ENCODE data around the gene ANK2. TPM values are rescaled to one million over a fixed set of nuclear protein-coding genes. Genes with fewer than 3 reads are reported as not detected.

ANK2 gene
- total and polyA plus RNA-seq, 7 experiments from 2014 or later = 1.1 to 2.0 TPM; not detected in 5

DNA sequence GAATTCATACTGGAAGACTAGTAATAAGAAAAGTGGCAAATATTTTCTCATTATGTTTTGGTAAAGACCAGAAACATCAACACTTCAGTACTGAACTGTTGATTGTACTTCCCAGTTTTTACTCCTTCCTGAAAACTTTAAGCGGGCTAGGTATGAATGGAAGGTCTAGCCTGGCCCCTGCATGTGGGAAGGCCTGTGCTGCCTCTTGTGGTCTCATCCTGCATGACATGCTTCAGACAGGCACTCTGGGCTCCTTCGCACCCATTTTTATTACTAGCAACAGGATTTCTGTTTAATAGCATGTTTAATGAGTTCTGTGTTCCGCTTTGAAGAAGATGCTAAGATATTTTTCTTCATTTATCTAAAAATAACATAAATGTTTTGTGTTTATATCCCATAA is 279.1 kb downstream of the ANK2 start:
- intact Hi-C loops (cut with micrococcal nuclease) = no loop called here
- CTCF ChIA-PET = no interaction called here
- H3K4me3 ChIP-seq (ENCODE audit: low read length) = no peak overlapping the region

DNA sequence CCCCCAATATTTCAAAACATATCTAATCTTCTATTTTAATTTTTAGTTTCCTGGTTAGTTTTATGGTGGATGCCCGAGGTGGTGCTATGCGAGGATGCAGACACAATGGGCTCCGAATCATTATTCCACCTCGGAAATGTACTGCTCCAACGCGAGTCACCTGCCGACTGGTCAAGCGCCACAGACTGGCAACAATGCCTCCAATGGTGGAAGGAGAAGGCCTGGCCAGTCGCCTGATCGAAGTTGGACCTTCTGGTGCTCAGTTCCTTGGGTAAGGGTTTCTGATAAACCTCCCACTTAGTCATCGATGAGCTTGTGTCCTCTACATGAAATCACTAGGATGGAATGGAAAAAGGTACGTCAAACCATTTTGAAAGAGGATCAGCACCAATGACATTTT is 280.7 kb downstream of the ANK2 start:
- Histone ChIP-seq H3K4me3 (ENCODE audit: low read length) (no peak overlapping the region), H3K27me3 (ENCODE audit: control insufficient read depth in 2 of 2, insufficient read depth in 2 of 2, low read length in 2 of 2) (no peaks in the 10 kb centered on the region), H3K4me1 (ENCODE audit: control insufficient read depth in 2 of 2, insufficient read depth in 2 of 2, low read length in 2 of 2) (no peaks in the 10 kb centered on the region), H3K9me3 (ENCODE audit: control insufficient read depth in 2 of 3, low read length in 3 of 3) (no peaks in the 10 kb centered on the region), H3K27ac (ENCODE audit: low read depth, low read length) (no peak overlapping the region), H3K36me3 (ENCODE audit: control insufficient read depth in 2 of 3, insufficient read depth in 3 of 3, low read length in 3 of 3) (no peaks in the 10 kb centered on the region)
- H3K27ac Mint-ChIP-seq = no peak overlapping the region
- POLR2A ChIA-PET = no interaction called here
- H3K27me3 Mint-ChIP-seq = peaks cover 7 to 15% (median 10%) of the 10 kb centered on the region in 5 donors
- no peak for DNase-seq
- ATAC-seq = no peak
- CTCF ChIA-PET = no interaction called here
- H3K9me3 Mint-ChIP-seq = no peaks in the 10 kb centered on the region
- no peaks in the 10 kb centered on the region for H3K4me1 Mint-ChIP-seq
- H3K4me3 Mint-ChIP-seq = no peak overlapping the region
- no peaks in the 10 kb centered on the region for H3K36me3 Mint-ChIP-seq
- intact Hi-C loops (cut with micrococcal nuclease) = no loop called here

More for the DNA sequence above, 279.1 kb downstream of the ANK2 start:
- Histone ChIP-seq H3K27me3 (ENCODE audit: control insufficient read depth in 2 of 2, insufficient read depth in 2 of 2, low read length in 2 of 2) (no peaks in the 10 kb centered on the region), H3K4me1 (ENCODE audit: control insufficient read depth in 2 of 2, insufficient read depth in 2 of 2, low read length in 2 of 2) (no peaks in the 10 kb centered on the region), H3K27ac (ENCODE audit: low read depth, low read length) (no peak overlapping the region), H3K36me3 (ENCODE audit: control insufficient read depth in 2 of 3, insufficient read depth in 3 of 3, low read length in 3 of 3) (no peaks in the 10 kb centered on the region), H3K9me3 (ENCODE audit: control insufficient read depth in 2 of 3, low read length in 3 of 3) (no peaks in the 10 kb centered on the region)
- DNase-seq (no peak), ATAC-seq (no peak)
- POLR2A ChIA-PET = no interaction called here
- Mint-ChIP-seq H3K4me3 (no peak overlapping the region), H3K9me3 (no peaks in the 10 kb centered on the region), H3K27me3 (peaks cover 7 to 22% (median 10%) of the 10 kb centered on the region in 5 donors), H3K4me1 (no peaks in the 10 kb centered on the region), H3K36me3 (no peaks in the 10 kb centered on the region), H3K27ac (no peak overlapping the region)

DNA sequence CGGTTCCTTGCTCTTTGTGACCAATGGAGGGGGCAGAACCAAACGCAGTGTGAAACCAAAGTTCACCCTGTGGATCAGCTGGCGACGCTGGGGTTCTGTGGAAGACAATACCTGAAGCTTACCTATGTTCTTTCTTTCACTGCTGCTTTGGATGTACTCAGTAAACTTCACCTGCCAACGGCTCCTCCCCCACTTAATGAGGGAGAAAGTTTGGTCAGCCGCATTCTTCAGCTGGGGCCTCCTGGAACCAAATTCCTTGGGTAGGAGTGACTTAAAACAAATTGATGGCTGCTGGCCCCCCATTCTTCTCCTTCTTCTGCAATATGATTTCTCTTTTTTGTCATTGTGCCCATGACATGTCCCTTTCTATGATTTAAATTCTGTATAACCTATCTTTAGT is 282.4 kb downstream of the ANK2 start:
- H3K27me3 ChIP-seq (ENCODE audit: control insufficient read depth in 2 of 2, insufficient read depth in 2 of 2, low read length in 2 of 2) = no peaks in the 10 kb centered on the region
- H3K36me3 ChIP-seq (ENCODE audit: control insufficient read depth in 2 of 3, insufficient read depth in 3 of 3, low read length in 3 of 3) = no peaks in the 10 kb centered on the region
- Mint-ChIP-seq H3K27ac (no peak overlapping the region), H3K9me3 (no peaks in the 10 kb centered on the region), H3K4me1 (no peaks in the 10 kb centered on the region), H3K27me3 (peaks cover 5 to 16% (median 7%) of the 10 kb centered on the region in 5 donors), H3K4me3 (no peak overlapping the region), H3K36me3 (no peaks in the 10 kb centered on the region)
- DNase-seq (no peak), ATAC-seq (no peak)
- no peak overlapping the region for H3K27ac ChIP-seq (ENCODE audit: low read depth, low read length)
- H3K9me3 ChIP-seq (ENCODE audit: control insufficient read depth in 2 of 3, low read length in 3 of 3) = no peaks in the 10 kb centered on the region
- POLR2A ChIA-PET = no interaction called here
- H3K4me1 ChIP-seq (ENCODE audit: control insufficient read depth in 2 of 2, insufficient read depth in 2 of 2, low read length in 2 of 2) = no peaks in the 10 kb centered on the region
- intact Hi-C loops (cut with micrococcal nuclease) = no loop called here
- CTCF ChIA-PET = no interaction called here
- no peak overlapping the region for H3K4me3 ChIP-seq (ENCODE audit: low read length)

DNA sequence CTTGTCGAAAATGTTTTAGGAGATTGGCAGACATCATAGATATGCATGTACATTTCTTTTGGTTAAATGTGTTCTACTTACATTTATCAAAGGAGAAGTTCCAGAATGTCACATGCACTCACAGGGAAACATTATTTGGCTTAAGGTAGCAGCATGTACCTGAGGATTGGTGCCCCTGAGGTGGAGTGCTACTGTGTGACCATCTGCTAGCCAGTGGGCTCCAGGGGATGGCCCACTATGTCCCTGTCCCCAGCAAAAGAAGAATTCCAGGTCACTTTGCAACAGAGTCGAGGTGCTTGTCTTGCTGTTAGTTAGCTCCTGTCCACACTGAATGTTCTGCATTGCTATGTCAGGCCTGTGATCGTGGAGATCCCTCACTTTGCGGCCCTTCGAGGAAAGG is 283.2 kb downstream of the ANK2 start:
- Histone ChIP-seq H3K36me3 (ENCODE audit: control insufficient read depth in 2 of 3, insufficient read depth in 3 of 3, low read length in 3 of 3) (no peaks in the 10 kb centered on the region), H3K27ac (ENCODE audit: low read depth, low read length) (no peak overlapping the region), H3K9me3 (ENCODE audit: control insufficient read depth in 2 of 3, low read length in 3 of 3) (no peaks in the 10 kb centered on the region), H3K27me3 (ENCODE audit: control insufficient read depth in 2 of 2, insufficient read depth in 2 of 2, low read length in 2 of 2) (no peaks in the 10 kb centered on the region), H3K4me1 (ENCODE audit: control insufficient read depth in 2 of 2, insufficient read depth in 2 of 2, low read length in 2 of 2) (no peaks in the 10 kb centered on the region), H3K4me3 (ENCODE audit: low read length) (no peak overlapping the region)
- DNase-seq = no peak
- no peaks in the 10 kb centered on the region for H3K9me3 Mint-ChIP-seq
- H3K4me3 Mint-ChIP-seq = no peak overlapping the region
- POLR2A ChIA-PET = no interaction called here
- peaks cover 2 to 8% (median 3%) of the 10 kb centered on the region in 5 donors for H3K27me3 Mint-ChIP-seq
- no peak overlapping the region for H3K27ac Mint-ChIP-seq
- no peaks in the 10 kb centered on the region for H3K4me1 Mint-ChIP-seq
- CTCF ChIA-PET = no interaction called here
- intact Hi-C loops (cut with micrococcal nuclease) = no loop called here
- H3K36me3 Mint-ChIP-seq = no peaks in the 10 kb centered on the region
- no peak for ATAC-seq

DNA sequence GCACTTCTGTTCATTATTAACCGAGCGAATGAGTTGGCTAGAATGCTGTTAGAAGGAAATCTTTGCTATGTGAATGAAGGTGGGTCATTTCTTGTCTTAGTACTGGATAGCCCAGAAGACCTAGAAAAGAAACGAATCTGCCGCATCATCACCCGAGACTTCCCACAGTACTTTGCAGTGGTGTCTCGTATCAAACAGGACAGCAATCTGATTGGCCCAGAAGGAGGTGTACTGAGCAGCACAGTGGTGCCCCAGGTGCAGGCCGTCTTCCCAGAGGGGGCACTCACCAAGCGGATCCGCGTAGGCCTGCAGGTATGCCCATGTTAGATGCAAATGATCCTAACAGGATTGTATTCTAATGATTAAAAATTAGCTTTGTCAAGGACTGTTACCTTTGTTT is 286.3 kb downstream of the ANK2 start:
- Histone ChIP-seq H3K36me3 (ENCODE audit: control insufficient read depth in 2 of 3, insufficient read depth in 3 of 3, low read length in 3 of 3) (no peaks in the 10 kb centered on the region), H3K4me1 (ENCODE audit: control insufficient read depth in 2 of 2, insufficient read depth in 2 of 2, low read length in 2 of 2) (no peaks in the 10 kb centered on the region), H3K4me3 (ENCODE audit: low read length) (no peak overlapping the region), H3K27ac (ENCODE audit: low read depth, low read length) (no peak overlapping the region), H3K9me3 (ENCODE audit: control insufficient read depth in 2 of 3, low read length in 3 of 3) (no peaks in the 10 kb centered on the region), H3K27me3 (ENCODE audit: control insufficient read depth in 2 of 2, insufficient read depth in 2 of 2, low read length in 2 of 2) (no peaks in the 10 kb centered on the region)
- no peaks in the 10 kb centered on the region for H3K36me3 Mint-ChIP-seq
- CTCF ChIA-PET = no interaction called here
- no peak for DNase-seq
- intact Hi-C loops (cut with micrococcal nuclease) = no loop called here
- no peak overlapping the region for H3K4me3 Mint-ChIP-seq
- POLR2A ChIA-PET = no interaction called here
- no peaks in the 10 kb centered on the region for H3K4me1 Mint-ChIP-seq
- H3K9me3 Mint-ChIP-seq = peaks cover 0 to 3% (median 0%) of the 10 kb centered on the region in 11 donors
- ATAC-seq = no peak
- no peak overlapping the region for H3K27ac Mint-ChIP-seq
- H3K27me3 Mint-ChIP-seq = peaks cover 2 to 13% (median 7%) of the 10 kb centered on the region in 5 donors

DNA sequence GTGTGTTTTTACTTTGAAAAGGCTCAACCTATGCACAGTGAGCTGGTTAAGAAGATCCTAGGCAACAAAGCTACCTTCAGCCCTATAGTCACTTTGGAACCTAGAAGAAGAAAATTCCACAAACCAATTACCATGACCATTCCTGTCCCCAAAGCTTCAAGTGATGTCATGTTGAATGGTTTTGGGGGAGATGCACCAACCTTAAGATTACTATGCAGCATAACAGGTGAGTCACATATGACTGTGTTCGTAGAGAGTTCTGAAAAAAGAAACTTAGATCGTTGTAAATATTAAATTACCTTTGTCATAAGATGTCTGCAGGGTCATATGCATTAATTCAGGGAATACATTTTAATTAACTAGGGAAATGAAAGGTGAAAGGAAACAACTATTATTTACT is 287.1 kb downstream of the ANK2 start:
- Histone ChIP-seq H3K27me3 (ENCODE audit: control insufficient read depth in 2 of 2, insufficient read depth in 2 of 2, low read length in 2 of 2) (no peaks in the 10 kb centered on the region), H3K9me3 (ENCODE audit: control insufficient read depth in 2 of 3, low read length in 3 of 3) (no peaks in the 10 kb centered on the region), H3K36me3 (ENCODE audit: control insufficient read depth in 2 of 3, insufficient read depth in 3 of 3, low read length in 3 of 3) (no peaks in the 10 kb centered on the region), H3K27ac (ENCODE audit: low read depth, low read length) (no peak overlapping the region), H3K4me3 (ENCODE audit: low read length) (no peak overlapping the region), H3K4me1 (ENCODE audit: control insufficient read depth in 2 of 2, insufficient read depth in 2 of 2, low read length in 2 of 2) (no peaks in the 10 kb centered on the region)
- Mint-ChIP-seq H3K36me3 (no peaks in the 10 kb centered on the region), H3K4me3 (no peak overlapping the region), H3K9me3 (peaks cover 0 to 5% (median 0%) of the 10 kb centered on the region in 11 donors), H3K27ac (no peak overlapping the region), H3K4me1 (no peaks in the 10 kb centered on the region), H3K27me3 (peaks cover 2 to 16% (median 11%) of the 10 kb centered on the region in 5 donors)
- ChIA-PET CTCF (no interaction called here), POLR2A (no interaction called here)
- DNase-seq = no peak
- intact Hi-C loops (cut with micrococcal nuclease) = no loop called here
- no peak for ATAC-seq

DNA sequence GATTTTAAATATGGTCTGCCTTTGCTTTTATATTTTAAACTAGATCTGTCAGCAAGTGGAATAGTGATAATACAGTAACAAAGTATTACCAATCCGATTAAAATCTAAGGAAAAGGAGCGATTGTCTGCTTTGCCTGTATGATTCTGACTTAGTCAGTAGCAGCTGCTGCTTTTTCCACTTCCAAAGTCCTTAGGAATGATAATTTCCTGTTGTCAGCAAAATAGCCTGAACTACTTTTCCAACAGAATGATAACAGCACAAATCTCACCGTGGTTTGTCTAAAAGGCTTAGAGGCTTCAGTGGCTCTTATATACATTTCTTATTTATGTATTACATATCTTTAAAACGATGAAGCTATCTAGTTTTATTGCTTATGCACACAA is 290.0 kb downstream of the ANK2 start:
- no peak for DNase-seq
- Histone ChIP-seq H3K4me1 (ENCODE audit: control insufficient read depth in 2 of 2, insufficient read depth in 2 of 2, low read length in 2 of 2) (no peaks in the 10 kb centered on the region), H3K36me3 (ENCODE audit: control insufficient read depth in 2 of 3, insufficient read depth in 3 of 3, low read length in 3 of 3) (no peaks in the 10 kb centered on the region), H3K4me3 (ENCODE audit: low read length) (no peak overlapping the region), H3K27ac (ENCODE audit: low read depth, low read length) (no peak overlapping the region), H3K27me3 (ENCODE audit: control insufficient read depth in 2 of 2, insufficient read depth in 2 of 2, low read length in 2 of 2) (no peaks in the 10 kb centered on the region), H3K9me3 (ENCODE audit: control insufficient read depth in 2 of 3, low read length in 3 of 3) (no peaks in the 10 kb centered on the region)
- H3K4me1 Mint-ChIP-seq = peaks cover 0 to 1% (median 0%) of the 10 kb centered on the region in 7 donors
- POLR2A ChIA-PET = no interaction called here
- intact Hi-C loops (cut with micrococcal nuclease) = no loop called here
- no peak overlapping the region for H3K4me3 Mint-ChIP-seq
- H3K27me3 Mint-ChIP-seq = peaks cover 2 to 21% (median 11%) of the 10 kb centered on the region in 5 donors
- no peaks in the 10 kb centered on the region for H3K36me3 Mint-ChIP-seq
- no peak overlapping the region for H3K27ac Mint-ChIP-seq
- CTCF ChIA-PET = no interaction called here
- ATAC-seq = no peak
- H3K9me3 Mint-ChIP-seq = peaks cover 0 to 5% (median 0%) of the 10 kb centered on the region in 11 donors

Measured in naive thymus-derived CD4-positive, alpha-beta T cell (primary cell).